Adrenal gland (tissue), 5 donors: Measurements from ENCODE around the gene KIAA1210.

Experiments
- POLR2A ChIP-seq, 2 donors: fragments of 450-650 bp; IDR thresholded peaks; one replicate each; pipeline ENCODE4 v1.6.1; 2017; ENCODE audit warnings: antibody characterized with exemption in 2 of 2, mild to moderate bottlenecking in 2 of 2, moderate library complexity in 1 of 2
- TF ChIP-seq, protein P1 (sequence below), 6 experiments: fragments of 450-650 bp in 4 of 6; fragments of 200-600 bp in 2 of 6; sonication (generic) in 1 of 6; IDR thresholded peaks; 1 replicate in 5 of 6; 2 replicates in 1 of 6; pipeline versions ENCODE4 v1.5.1 to v1.8.0; 2016 to 2021; ENCODE audit warnings: antibody characterized with exemption in 6 of 6, mild to moderate bottlenecking in 2 of 6, moderate library complexity in 1 of 6
- donor health status: DM: no; HTN: no; CAD: no.

DNA sequence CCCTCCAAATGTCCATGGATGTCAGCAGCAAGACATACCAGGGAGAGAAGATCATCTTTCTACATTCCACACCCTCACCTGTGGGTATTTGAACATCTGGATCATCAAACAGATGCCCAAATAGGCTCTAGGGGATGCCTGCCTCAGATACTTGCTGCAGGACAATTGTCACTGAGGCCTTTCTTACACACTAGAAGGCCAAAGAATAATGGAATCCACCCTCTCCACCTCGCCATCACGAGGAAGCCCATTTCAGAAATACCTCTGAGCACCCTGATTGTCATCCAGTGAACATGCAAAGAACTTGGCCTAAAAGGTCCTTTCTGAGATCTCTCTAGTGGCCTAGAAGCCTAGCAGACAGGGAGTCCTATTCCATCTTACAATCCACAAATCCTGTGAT, 6.9 kb upstream of the KIAA1210 start:
- TF ChIP-seq, protein P1, sequence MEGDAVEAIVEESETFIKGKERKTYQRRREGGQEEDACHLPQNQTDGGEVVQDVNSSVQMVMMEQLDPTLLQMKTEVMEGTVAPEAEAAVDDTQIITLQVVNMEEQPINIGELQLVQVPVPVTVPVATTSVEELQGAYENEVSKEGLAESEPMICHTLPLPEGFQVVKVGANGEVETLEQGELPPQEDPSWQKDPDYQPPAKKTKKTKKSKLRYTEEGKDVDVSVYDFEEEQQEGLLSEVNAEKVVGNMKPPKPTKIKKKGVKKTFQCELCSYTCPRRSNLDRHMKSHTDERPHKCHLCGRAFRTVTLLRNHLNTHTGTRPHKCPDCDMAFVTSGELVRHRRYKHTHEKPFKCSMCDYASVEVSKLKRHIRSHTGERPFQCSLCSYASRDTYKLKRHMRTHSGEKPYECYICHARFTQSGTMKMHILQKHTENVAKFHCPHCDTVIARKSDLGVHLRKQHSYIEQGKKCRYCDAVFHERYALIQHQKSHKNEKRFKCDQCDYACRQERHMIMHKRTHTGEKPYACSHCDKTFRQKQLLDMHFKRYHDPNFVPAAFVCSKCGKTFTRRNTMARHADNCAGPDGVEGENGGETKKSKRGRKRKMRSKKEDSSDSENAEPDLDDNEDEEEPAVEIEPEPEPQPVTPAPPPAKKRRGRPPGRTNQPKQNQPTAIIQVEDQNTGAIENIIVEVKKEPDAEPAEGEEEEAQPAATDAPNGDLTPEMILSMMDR (IDR thresholded peaks at IDR 0.05), result no peak
- TF ChIP-seq POLR2A (IDR thresholded peaks at IDR 0.05), result no peak
